Mesendoderm (in vitro differentiated cells): Measurements from ENCODE around the gene IMPACT.

Source experiments
- DNase-seq: peaks from one replicate; pipeline ENCODE4 v3.0.0; 2013
- H2AK5ac ChIP-seq: 2 replicates; pipeline ENCODE4 v1.6.1; 2013; ENCODE audit warnings: low read length, inconsistent platforms
- H2BK120ac ChIP-seq: 2 replicates; pipeline ENCODE4 v1.6.1; 2013; ENCODE audit warnings: low read depth, mild to moderate bottlenecking, low read length, moderate library complexity, mixed read lengths
- H2BK15ac ChIP-seq: replicated peaks from 2 replicates; pipeline ENCODE4 v1.6.1; 2013; ENCODE audit warnings: low read depth, mild to moderate bottlenecking, moderate library complexity
- H2BK5ac ChIP-seq: 2 replicates; pipeline ENCODE4 v1.6.1; 2013; ENCODE audit warnings: low read length, inconsistent platforms
- H3K18ac ChIP-seq: 2 replicates; pipeline ENCODE4 v1.6.1; 2013; ENCODE audit warnings: mild to moderate bottlenecking, low read length, mixed read lengths
- H3K23ac ChIP-seq: one replicate; pipeline ENCODE4 v1.6.1; 2013; ENCODE audit warnings: low read length
- H3K27ac ChIP-seq: 2 replicates; pipeline ENCODE4 v1.5.1; 2013; ENCODE audit warnings: low read depth, mild to moderate bottlenecking, inconsistent platforms, low read length, moderate library complexity
- H3K27me3 ChIP-seq: 2 replicates; pipeline ENCODE4 v1.6.1; 2013; ENCODE audit warnings: low read length, control low read depth, mild to moderate bottlenecking, inconsistent platforms; ENCODE audit not compliant: insufficient read depth, poor library complexity
- H3K36me3 ChIP-seq: 2 replicates; pipeline ENCODE4 v1.6.1; 2013; ENCODE audit warnings: low read length, inconsistent platforms; ENCODE audit not compliant: control insufficient read depth, insufficient read depth
- H3K4ac ChIP-seq: one replicate; pipeline ENCODE4 v1.6.1; 2013; ENCODE audit warnings: low read depth, mild to moderate bottlenecking, low read length, moderate library complexity
- H3K4me1 ChIP-seq: 2 replicates; pipeline ENCODE4 v1.6.1; 2013; ENCODE audit warnings: low read depth, low read length, inconsistent platforms; ENCODE audit not compliant: control insufficient read depth
- H3K4me2 ChIP-seq: 2 replicates; pipeline ENCODE4 v1.6.1; 2013; ENCODE audit warnings: low read length
- H3K4me3 ChIP-seq: 2 replicates; pipeline ENCODE4 v1.5.1; 2013; ENCODE audit warnings: mild to moderate bottlenecking, low read length
- H3K56ac ChIP-seq: one replicate; pipeline ENCODE4 v1.6.1; 2013; ENCODE audit warnings: low read length
- H3K79me1 ChIP-seq: 2 replicates; pipeline ENCODE4 v1.6.1; 2013; ENCODE audit warnings: low read length, inconsistent platforms
- H3K79me2 ChIP-seq: 2 replicates; pipeline ENCODE4 v1.6.1; 2013; ENCODE audit warnings: mild to moderate bottlenecking, low read length; ENCODE audit not compliant: control insufficient read depth, insufficient read depth
- H3K9ac ChIP-seq: 2 replicates; pipeline ENCODE4 v1.6.1; 2013; ENCODE audit warnings: low read length, inconsistent platforms
- H4K5ac ChIP-seq: one replicate; pipeline ENCODE4 v1.6.1; 2013; ENCODE audit warnings: low read length
- H4K8ac ChIP-seq: one replicate; pipeline ENCODE4 v1.6.1; 2013; ENCODE audit warnings: low read depth, mild to moderate bottlenecking, control low read depth, low read length, moderate library complexity
- WGBS: extraction: QIAGEN DNeasy Blood & Tissue Kit; methylation state at CpG from one replicate; pipeline ENCODE4 v1.1.7; 2013; ENCODE audit warnings: low lambda C conversion rate, missing lambda C conversion rate; ENCODE audit not compliant: insufficient coverage; ENCODE audit errors: extremely low coverage; 5-methylcytosine and 5-hydroxymethylcytosine counted together

Gene IMPACT

DNA sequence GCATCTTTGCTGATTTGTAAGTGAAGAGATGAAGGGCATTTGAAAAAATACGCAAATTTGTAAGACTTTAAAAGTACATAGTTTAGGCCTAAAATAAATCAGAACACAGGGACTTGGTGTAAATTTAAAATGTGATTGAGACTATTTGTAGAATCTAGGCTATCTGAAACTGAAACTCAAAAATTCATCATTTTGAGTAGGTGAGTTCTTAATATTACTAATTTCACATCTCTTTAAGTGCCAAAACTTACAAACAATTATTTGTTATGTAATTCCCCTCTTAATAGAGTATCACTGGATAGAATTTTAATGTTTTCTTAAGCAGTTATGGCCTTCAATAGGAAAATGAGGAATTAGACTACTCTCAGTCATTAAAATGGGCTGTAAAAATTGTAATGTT lies 20.0 kb downstream of the IMPACT start:
- Histone ChIP-seq H3K4me1 (no peaks in the 10 kb centered on the region), H3K36me3 (peaks cover 3% of the 10 kb centered on the region), H3K23ac (no peak overlapping the region), H2BK5ac (no peak overlapping the region), H2AK5ac (no peak overlapping the region), H3K4me2 (no peak overlapping the region), H3K27me3 (no peaks in the 10 kb centered on the region), H4K5ac (no peak overlapping the region), H3K18ac (no peak overlapping the region), H3K4ac (no peak overlapping the region), H3K56ac (no peak overlapping the region), H3K27ac (no peak overlapping the region), H3K79me1 (no peaks in the 10 kb centered on the region), H3K9ac (no peak overlapping the region), H2BK120ac (no peak overlapping the region), H2BK15ac (no peak overlapping the region), H4K8ac (no peak overlapping the region), H3K79me2 (no peaks in the 10 kb centered on the region), H3K4me3 (no peak overlapping the region)
- no CpG with 5 or more reads among the region's 1 CpG for WGBS
- no peak for DNase-seq

DNA sequence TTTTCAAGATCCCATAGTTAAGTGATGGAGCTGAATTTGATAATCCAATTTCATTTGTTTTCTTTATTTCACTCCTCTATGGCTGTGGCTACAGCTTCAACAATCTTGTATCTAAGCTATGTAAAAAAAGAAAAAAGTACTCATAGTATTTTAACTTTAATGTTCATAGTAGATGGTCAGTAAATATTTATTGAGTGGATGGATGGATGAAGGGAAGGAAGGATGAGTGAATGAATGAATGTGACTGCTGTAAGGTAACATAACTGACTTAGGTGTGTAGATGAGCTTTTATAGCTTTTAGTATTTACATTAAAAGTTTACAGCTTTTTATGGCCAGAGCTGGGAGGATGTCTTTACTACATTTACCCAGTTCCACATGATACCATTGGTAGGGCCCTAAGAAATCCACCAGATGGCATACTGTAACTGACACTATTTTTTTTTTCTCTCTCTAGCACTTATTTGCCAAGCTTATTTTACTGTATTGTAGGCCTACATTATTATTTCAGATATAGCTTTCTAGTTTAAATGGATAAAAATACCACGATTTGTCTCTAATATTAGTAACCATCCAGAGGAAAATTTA lies 20.6 kb downstream of the IMPACT start:
- H3K27ac ChIP-seq, result no peak overlapping the region
- no peak overlapping the region for H3K23ac ChIP-seq
- no peaks in the 10 kb centered on the region for H3K27me3 ChIP-seq
- no peak for DNase-seq
- H3K18ac ChIP-seq, result no peak overlapping the region
- H3K4ac ChIP-seq, result no peak overlapping the region
- no peaks in the 10 kb centered on the region for H3K79me2 ChIP-seq
- no peaks in the 10 kb centered on the region for H3K4me1 ChIP-seq
- no peak overlapping the region for H4K8ac ChIP-seq
- H3K56ac ChIP-seq, result no peak overlapping the region
- H4K5ac ChIP-seq, result no peak overlapping the region
- WGBS, result no CpG with 5 or more reads among the region's 1 CpG
- H3K36me3 ChIP-seq, result peaks cover 3% of the 10 kb centered on the region
- no peak overlapping the region for H2BK5ac ChIP-seq
- H3K4me3 ChIP-seq, result no peak overlapping the region
- H2BK120ac ChIP-seq, result no peak overlapping the region
- H3K4me2 ChIP-seq, result no peak overlapping the region
- H2BK15ac ChIP-seq, result no peak overlapping the region
- H2AK5ac ChIP-seq, result no peak overlapping the region
- H3K9ac ChIP-seq, result no peak overlapping the region
- no peaks in the 10 kb centered on the region for H3K79me1 ChIP-seq

- Histone ChIP-seq H4K8ac (no peak overlapping the region), H3K4me1 (no peaks in the 10 kb centered on the region), H2AK5ac (no peak overlapping the region), H3K4ac (no peak overlapping the region), H2BK120ac (no peak overlapping the region), H3K36me3 (peaks cover 3% of the 10 kb centered on the region), H3K79me1 (no peaks in the 10 kb centered on the region), H3K4me2 (no peak overlapping the region), H2BK5ac (no peak overlapping the region), H3K23ac (no peak overlapping the region), H2BK15ac (no peak overlapping the region), H3K27ac (no peak overlapping the region), H3K27me3 (no peaks in the 10 kb centered on the region), H3K56ac (no peak overlapping the region), H3K9ac (no peak overlapping the region), H3K18ac (no peak overlapping the region), H4K5ac (no peak overlapping the region), H3K79me2 (no peaks in the 10 kb centered on the region), H3K4me3 (no peak overlapping the region)
- no peak for DNase-seq
- WGBS, result no CpG with 5 or more reads among the region's 1 CpG
Observed at GRCh38 chr18:24447961-24448360, 21.5 kb downstream of the IMPACT start.

DNA sequence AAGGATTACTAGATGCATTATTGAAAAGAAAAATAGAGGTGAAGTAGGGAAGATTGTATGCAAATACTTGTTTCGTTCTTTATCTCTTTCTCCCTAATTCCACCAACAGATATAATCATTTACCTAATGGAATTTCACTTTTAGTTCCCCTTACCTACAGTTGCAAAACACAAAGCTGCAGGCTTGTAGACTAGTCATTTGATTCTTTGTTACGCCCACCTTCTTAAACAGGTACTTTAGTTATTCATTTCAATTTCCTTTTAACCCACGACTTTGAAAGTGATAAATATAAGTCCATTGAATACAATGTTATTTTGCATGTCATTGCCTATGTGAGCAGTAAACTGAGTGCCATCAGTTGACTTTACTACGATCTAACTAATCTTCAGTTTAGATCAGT lies 30.1 kb downstream of the IMPACT start:
- H3K9ac ChIP-seq, result no peak overlapping the region
- H3K4ac ChIP-seq, result no peak overlapping the region
- no peaks in the 10 kb centered on the region for H3K27me3 ChIP-seq
- H3K36me3 ChIP-seq, result no peaks in the 10 kb centered on the region
- no peak for DNase-seq
- H3K79me1 ChIP-seq, result no peaks in the 10 kb centered on the region
- no peak overlapping the region for H2BK15ac ChIP-seq
- no peak overlapping the region for H3K4me2 ChIP-seq
- H2BK5ac ChIP-seq, result no peak overlapping the region
- no CpG with 5 or more reads among the region's 4 CpGs for WGBS
- H3K18ac ChIP-seq, result no peak overlapping the region
- H4K8ac ChIP-seq, result no peak overlapping the region
- no peak overlapping the region for H3K27ac ChIP-seq
- no peak overlapping the region for H3K56ac ChIP-seq
- no peak overlapping the region for H3K4me3 ChIP-seq
- no peaks in the 10 kb centered on the region for H3K79me2 ChIP-seq
- no peaks in the 10 kb centered on the region for H3K4me1 ChIP-seq
- H4K5ac ChIP-seq, result no peak overlapping the region
- no peak overlapping the region for H2AK5ac ChIP-seq
- no peak overlapping the region for H2BK120ac ChIP-seq
- H3K23ac ChIP-seq, result no peak overlapping the region

DNA sequence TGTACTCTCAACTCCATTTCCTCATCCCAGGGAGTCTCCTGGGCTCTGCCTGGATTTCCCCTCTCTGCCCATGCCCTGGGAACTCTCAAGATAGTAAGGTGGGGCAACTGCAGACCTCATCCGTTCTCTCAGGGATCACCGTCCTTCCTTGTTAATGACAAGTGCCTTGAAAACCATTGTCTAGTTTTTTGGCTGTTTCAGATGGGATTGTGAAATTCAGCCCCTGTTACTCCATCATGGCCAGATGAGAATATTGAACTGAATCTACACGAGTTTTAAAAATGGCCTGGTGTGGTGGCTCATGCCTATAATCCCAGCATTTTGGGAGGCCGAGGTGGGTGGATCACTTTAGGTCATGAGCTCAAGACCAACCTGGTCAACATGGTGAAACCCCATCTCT lies 33.3 kb downstream of the IMPACT start:
- Histone ChIP-seq H3K36me3 (no peaks in the 10 kb centered on the region), H2BK120ac (no peak overlapping the region), H3K79me2 (no peaks in the 10 kb centered on the region), H4K8ac (no peak overlapping the region), H3K23ac (no peak overlapping the region), H3K18ac (no peak overlapping the region), H3K4ac (no peak overlapping the region), H3K56ac (no peak overlapping the region), H3K9ac (no peak overlapping the region), H3K4me1 (no peaks in the 10 kb centered on the region), H2AK5ac (no peak overlapping the region), H3K27ac (no peak overlapping the region), H2BK5ac (no peak overlapping the region), H3K27me3 (no peaks in the 10 kb centered on the region), H3K4me3 (no peak overlapping the region), H3K79me1 (no peaks in the 10 kb centered on the region), H3K4me2 (no peak overlapping the region), H4K5ac (no peak overlapping the region), H2BK15ac (no peak overlapping the region)
- DNase-seq, result no peak
- WGBS, result no CpG with 5 or more reads among the region's 4 CpGs

- Histone ChIP-seq H2BK15ac (no peak within 1 kb of the TSS), H3K79me2 (no peaks in the 10 kb centered on the region), H2BK120ac (no peak within 1 kb of the TSS), H3K27me3 (no peaks in the 10 kb centered on the region), H3K23ac (no peak within 1 kb of the TSS), H3K4ac (no peak within 1 kb of the TSS), H2AK5ac (no peak within 1 kb of the TSS), H2BK5ac (no peak within 1 kb of the TSS), H3K4me1 (no peaks in the 10 kb centered on the region), H4K8ac (no peak within 1 kb of the TSS), H3K27ac (no peak within 1 kb of the TSS), H3K9ac (no peak within 1 kb of the TSS), H3K4me3 (no peak within 1 kb of the TSS), H3K56ac (no peak within 1 kb of the TSS), H3K4me2 (no peak within 1 kb of the TSS), H3K18ac (no peak within 1 kb of the TSS), H4K5ac (no peak within 1 kb of the TSS), H3K79me1 (no peaks in the 10 kb centered on the region), H3K36me3 (no peaks in the 10 kb centered on the region)
- WGBS, result no CpG with 5 or more reads among the region's 1 CpG
- DNase-seq, result no peak
Observed at GRCh38 chr18:24460388-24460787, 33.9 kb downstream of the IMPACT start, which contains the start of gene HRH4. Gene HRH4 (plus strand): TSS chr18:24460637. CDS start chr18:24460729, 92 bp downstream.
